CD1c-positive myeloid dendritic cell (primary cell): Measurements from ENCODE around the gene AGPAT4.

Experiments
- DNase-seq: peaks from one replicate; pipeline ENCODE4 v3.0.0-alpha.2; 2016; ENCODE audit errors: extremely low spot score

The AGPAT4 gene

GRCh38 chr6:161110028-161110779 is 163.7 kb downstream of the AGPAT4 start:
- DNase-seq: peak; percentile 81

DNA sequence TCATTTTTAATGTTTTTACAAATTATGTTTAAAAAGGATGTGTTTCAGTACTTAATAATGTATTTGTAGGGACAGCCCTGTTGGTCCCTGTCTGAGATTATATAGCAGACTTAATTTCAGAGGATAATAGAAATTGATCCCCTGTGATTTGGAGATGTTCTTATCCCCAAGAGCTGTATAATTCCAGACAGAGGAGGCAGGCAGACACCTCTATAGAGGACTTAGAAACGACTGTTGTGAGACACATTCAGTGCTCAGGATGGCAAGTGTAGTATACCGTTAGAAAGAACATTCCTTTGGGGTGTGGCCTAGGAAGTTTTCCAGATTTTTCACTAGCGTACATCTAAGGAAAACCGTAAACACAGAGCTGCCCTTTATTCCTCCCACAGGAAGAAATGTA is 164.5 kb downstream of the AGPAT4 start:
- DNase-seq: no peak

DNA sequence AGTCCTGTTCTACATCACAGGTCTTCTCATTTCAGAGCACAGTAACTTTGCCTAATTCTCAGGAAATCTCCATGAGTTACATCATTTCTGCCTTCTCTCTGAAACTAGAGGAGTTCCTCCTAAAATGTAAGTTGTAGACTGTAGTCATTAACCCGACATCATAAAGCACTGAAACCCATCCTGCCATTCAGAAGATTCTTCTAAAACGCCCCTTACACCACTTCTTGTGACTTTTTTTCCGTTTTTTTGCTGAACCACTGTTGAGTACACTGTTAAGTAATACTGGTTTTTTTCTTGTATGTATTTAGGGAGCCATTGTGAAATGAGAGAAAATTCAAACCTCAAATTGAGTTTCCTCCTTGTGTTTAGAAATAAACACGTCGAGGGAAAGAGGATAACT is 164.9 kb downstream of the AGPAT4 start:
- peak; percentile 93 for DNase-seq

DNA sequence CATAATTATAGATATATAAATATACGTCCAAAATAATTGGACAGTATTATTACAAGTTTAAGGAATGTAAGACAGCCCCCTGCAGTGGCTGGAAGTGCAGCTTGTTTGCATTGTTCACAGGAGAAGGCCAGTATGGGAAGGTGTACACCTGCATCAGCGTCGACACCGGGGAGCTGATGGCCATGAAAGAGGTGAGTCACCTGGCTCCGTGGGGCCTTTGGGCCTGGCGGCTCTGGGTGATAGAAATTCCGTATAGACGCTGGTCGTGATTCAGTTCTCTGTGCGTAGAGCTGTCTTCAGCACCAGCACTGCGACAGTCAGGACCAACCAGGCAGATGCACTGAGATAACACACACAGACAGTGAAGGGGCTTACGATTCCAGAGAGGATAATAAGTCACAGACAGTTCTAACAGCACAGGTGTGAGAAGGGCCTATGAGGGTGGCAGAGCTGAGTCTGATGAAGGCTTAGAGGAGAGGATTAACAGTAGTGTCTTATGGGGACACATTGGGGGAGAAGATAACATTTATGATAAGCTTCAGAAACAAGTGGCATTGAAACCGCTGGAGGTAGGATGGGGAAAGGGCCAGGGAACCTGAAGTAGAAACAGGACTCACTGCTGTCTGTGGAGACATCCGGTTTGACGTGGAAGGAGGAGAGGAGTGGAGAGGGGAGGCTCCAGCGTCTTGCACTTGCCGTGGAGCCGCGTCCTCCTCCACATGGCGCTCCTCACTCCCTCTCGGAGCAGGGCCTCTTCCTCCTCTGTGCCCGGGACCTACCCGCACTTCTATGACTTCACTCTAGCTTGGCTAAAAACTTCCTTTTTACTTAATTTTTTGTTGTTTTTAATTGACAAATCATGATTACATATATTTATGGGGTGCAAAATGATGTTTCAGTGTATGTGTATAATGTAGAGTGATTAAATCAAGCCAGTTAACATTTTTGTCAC is 165.8 kb downstream of the AGPAT4 start:
- DNase-seq: peak; percentile 71

DNA sequence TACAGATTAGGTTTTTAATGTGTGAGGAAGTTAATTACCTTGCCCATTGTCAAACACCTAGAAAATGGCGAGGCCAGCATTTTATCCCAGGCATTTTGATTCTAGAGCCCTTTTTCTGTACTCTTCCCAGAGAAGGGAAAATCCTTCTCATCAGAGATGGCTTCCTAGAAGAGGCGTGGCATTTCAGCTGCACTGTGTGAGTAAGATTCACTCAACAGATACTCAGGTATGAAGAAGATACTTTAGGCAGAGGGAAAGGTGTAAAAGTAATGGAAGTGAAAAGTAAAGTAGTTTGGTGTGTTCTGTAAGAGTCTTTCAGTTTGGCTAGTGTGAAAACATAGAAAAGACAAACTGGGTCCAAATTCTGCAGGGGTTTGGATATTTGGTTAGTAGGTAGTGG is 168.5 kb downstream of the AGPAT4 start:
- DNase-seq: no peak

DNA sequence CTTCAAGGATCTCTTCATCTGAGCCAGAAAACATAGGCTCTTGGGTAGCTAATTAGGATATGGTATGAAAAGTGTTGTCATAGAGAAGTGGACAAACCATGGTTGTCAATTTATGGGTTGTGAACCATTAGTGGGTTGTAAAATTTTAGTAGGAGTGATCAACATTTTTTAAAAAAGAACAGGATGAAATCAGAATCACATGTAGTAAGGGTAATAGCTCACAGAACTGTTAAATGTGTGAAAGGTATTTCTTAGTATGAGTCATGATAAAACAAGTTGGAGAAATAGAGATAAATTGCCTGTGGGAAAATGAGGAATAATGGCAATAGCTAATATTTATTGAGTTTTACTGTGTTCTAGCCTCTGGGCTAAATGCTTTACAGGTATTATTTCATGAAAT is 168.9 kb downstream of the AGPAT4 start:
- no peak for DNase-seq

DNA sequence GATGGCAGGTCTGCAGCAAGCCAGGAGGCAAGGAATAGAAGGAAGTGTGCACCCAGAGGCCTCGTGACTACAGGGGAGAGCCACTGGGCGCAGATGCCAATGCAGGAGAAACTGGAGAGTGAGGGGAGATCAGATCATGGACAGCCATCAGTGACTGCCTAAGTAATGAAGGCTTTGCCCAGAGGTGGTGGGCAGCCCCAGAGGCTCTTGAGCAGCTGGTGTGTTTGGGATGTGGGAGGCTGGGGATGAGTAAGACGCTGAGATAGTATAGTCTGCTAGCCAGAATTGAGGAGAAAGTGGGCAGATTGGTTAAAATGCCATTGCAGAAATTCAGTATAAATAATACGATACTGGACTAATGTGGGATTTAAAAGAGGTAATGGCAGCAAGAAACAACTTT is 170.4 kb downstream of the AGPAT4 start:
- no peak for DNase-seq

DNA sequence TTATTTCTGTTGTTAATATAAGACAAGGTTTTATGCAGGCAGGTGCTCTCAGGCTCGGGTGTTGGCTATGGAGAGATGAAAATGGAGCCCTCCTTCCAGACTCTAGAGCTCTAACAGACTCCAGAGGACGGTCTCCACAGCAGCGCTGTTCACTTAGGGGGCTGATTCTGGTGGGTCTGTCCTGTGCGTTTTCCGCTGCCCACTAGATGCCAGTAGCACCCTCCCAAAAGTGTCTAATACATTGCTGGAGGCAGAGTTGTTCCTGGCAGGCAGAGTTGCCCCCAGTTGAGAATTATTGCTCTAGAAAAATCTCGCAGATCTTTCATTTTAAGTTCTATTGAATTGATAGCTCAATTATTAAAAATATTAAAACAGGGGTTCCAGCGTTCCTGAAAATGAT is 172.3 kb downstream of the AGPAT4 start:
- DNase-seq: peak; percentile 35

GRCh38 chr6:161100072-161100471 is 173.8 kb downstream of the AGPAT4 start:
- no peak for DNase-seq

GRCh38 chr6:161095916-161096315 is 177.9 kb downstream of the AGPAT4 start:
- no peak for DNase-seq

- DNase-seq: no peak
Observed at GRCh38 chr6:161094955-161095354, 178.9 kb downstream of the AGPAT4 start.

DNA sequence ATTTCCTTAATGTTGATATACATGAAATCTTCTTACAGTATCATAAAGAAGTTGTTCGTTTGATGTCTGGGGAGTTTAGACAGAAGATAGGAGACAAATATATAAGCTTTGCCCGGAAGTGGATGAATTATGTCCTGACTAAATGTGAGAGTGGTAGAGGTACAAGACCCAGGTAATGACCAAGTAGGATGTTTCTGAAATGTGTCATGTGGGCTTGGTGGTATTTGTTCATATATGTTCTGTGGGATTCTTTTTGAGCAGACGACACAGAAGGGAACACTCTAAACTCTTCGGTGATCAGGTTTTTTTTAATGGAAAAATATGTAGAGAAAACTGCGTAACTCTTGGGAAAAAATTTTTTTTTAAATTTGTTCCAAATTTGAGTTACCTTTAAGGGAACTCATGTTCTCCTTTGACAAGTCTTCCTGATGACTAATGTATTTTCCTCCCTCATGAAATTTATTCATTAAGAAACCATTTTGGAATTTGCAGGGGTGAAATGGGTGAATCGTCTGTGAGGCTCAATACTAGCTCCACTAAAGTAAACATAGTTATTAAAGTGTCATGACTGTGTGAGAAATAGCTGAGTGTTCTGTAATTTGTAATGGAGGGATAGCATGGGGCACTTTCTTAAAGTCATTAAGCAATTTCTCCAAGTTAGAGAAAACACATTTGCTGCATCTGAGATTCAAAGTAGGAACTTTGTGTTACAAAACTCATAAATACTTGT is 181.7 kb downstream of the AGPAT4 start:
- no peak for DNase-seq

DNA sequence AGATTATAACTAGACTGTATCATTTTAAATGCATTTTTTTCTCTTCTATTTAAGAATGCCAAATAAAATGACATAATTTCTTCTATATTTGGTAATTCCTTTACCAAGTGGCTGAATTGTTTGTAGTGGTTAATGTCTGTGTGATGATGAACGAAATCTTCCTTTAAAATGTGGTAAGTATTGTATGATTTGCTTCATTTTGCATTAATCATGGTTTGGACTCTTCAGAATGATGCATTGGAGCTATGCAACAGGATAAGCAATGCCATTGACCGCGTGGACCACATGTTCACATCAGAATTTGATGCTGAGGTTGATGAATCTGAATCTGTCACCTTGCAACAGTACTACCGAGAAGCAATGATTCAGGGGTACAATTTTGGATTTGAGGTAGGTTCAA is 182.7 kb downstream of the AGPAT4 start:
- no peak for DNase-seq

GRCh38 chr6:161088676-161089328 is 185.1 kb downstream of the AGPAT4 start:
- no peak for DNase-seq

DNA sequence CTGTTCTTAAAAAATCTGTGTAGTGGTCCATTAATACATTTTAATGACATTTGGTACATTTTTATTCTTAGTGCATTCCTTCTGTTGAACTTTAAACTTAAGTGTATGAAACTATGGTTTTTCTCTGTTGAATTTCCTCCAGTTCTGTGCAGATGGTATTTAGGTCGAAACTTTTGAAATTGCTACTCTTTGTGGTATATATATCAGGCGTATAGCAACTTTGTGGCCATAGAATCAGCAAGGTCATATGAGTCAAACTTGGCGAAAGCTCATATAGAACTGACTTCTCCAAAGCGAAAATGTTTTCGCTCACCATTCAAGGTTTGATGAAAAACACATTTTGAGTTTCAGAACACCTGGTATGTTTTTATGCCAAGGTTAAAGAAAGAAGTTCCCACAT is 188.6 kb downstream of the AGPAT4 start:
- no peak for DNase-seq

DNA sequence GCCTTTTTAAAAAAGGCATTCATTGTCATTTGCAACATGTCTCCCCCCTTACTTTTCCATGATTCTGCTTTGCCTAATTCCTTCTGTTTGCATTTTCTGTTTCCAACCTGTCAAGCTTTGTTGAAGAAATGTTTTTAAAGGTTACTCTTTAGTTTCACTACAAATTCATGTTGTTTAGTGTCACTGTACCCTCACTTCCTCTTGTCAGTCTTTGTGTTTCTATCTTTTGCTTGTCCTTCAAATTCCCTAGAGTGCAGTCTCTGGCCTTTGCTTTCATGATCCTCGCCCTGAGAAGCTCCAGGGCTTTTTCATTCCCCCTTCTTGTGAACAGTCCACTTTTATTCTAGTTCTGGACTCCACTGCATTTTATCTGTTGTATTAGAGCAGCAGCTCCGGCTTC is 191.6 kb downstream of the AGPAT4 start:
- no peak for DNase-seq

GRCh38 chr6:161080263-161080970 is 193.4 kb downstream of the AGPAT4 start:
- DNase-seq: no peak
